ENCODE data around the gene CHODL.

The CHODL gene

DNA sequence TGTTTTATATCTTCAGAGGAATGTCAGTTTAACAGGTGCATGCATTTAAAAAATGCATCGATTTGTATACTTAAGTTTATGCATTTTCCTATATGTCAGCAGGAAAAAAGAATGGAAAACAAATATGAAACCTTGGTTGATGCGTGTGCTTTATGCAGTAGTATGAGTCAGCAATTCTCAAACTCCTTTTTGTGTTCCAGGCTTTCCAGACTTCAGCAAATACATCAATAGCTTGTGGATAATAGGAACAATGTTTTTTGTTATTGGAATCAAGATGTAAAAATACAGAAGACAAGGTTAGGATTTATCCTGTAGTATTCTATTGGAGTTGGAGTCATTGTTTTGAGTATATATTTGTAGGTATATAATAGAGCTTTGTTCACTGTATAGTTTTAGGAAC is 45.2 kb downstream of the CHODL start:
- DNase-seq (ENCODE audit: low read depth in 2 of 2): no peak

DNA sequence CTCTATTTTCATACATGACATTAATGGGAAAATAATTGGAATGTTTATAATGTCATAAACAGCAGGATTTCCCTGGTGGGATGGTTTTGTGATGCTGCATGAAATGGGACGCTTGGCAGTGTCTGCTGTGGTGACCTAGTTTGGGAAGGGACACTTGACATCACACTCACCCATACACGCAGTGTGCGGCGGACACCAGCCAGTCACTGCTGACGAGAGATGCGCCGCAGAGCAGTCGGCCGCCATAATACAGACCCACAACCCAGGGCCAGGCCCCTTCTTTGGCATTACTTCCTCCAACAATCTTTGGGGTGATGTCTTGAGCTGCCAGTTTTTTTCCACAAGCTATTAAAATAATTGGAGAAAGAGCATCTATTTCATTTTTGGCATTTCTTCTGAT is 49.5 kb downstream of the CHODL start:
- no peak for DNase-seq (ENCODE audit: low read depth in 2 of 2)

DNA sequence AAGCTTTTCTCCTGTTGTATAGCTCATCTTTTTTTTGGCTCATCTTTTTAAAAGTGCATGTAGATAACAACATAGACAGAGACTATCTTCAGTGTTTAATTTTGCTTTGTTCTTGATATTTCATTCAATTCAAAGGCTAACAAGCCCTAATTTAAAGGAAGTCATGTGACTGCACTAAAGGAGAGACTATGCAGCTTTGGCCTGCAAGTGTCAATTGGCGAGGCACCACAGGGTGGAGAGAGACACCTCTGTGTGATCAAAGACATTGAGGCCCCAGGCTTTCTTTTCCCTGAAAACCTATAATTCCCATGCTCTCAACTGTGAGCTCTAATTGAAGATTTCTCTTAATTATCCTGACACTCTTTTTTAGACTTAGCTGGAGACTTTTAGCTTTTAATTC is 53.6 kb downstream of the CHODL start:
- no peak for DNase-seq (ENCODE audit: low read depth in 2 of 2)
